Measurements from ENCODE around the gene TEX14. TPM values are rescaled to one million over a fixed set of nuclear protein-coding genes. Genes with fewer than 3 reads are reported as not detected.
A peak's percentile ranks its signal among the peaks of the same experiment; 100 is the strongest.

Gene TEX14
- total and polyA plus RNA-seq, 2 donors (not counting 3 experiments of a cell fraction or from before 2014, with no cell fraction given), result 0.10 TPM; not detected in 1

GRCh38 chr17:58532555-58532951 lies 159.3 kb downstream of the TEX14 start:
- dilution Hi-C loops (cut with MboI; ENCODE audit: extremely low pct_ligation_motif_present, low sequenced_read_pairs) (no loop called here), intact Hi-C loops (cut with micrococcal nuclease) (no loop called here)
- Histone ChIP-seq H3K4me3 (replicated peaks in 1 of 3; ENCODE audit: insufficient read depth in 1 of 3, low read depth in 1 of 3, low read length in 3 of 3) (peak overlapping the region in 1 of 3 experiments; percentile 39), H2AFZ (ENCODE audit: low read depth, low read length) (peak overlapping the region; percentile 48), H3K27ac (ENCODE audit: insufficient read depth, low read depth, low read length) (no peak overlapping the region), H3K4me2 (ENCODE audit: insufficient read depth, low read length) (peak overlapping the region; percentile 88), H3K9me1 (replicated peaks; ENCODE audit: control insufficient read depth, extremely low read depth, insufficient read depth, low read length) (no peaks in the 10 kb centered on the region), H3K79me2 (ENCODE audit: control insufficient read depth, insufficient read depth, low read length) (no peaks in the 10 kb centered on the region), H3K9ac (replicated peaks; ENCODE audit: extremely low read depth, insufficient read depth, low read length) (no peak overlapping the region), H3K36me3 (ENCODE audit: control insufficient read depth in 2 of 2, extremely low read depth in 1 of 2, insufficient read depth in 2 of 2, low read length in 2 of 2) (no peaks in the 10 kb centered on the region), H3K9me3 (replicated peaks; ENCODE audit: control insufficient read depth, insufficient read depth, low read length) (no peaks in the 10 kb centered on the region), H3K4me1 (ENCODE audit: control insufficient read depth, extremely low read depth, insufficient read depth, low read length) (peaks cover 15% of the 10 kb centered on the region), H4K20me1 (replicated peaks; ENCODE audit: control insufficient read depth, extremely low read depth, insufficient read depth, low read length) (no peaks in the 10 kb centered on the region), H3K27me3 (ENCODE audit: control insufficient read depth in 2 of 2, insufficient read depth in 2 of 2, low read length in 2 of 2) (peaks cover 3 to 5% of the 10 kb centered on the region in 2 experiments)
- POLR2A ChIA-PET, result no interaction called here
- no peak for DNase-seq (ENCODE audit: low read depth, low spot score)
- no TSS peak for BruUV-seq (replicated peaks)
- TF ChIP-seq POLR2AphosphoS5 (IDR thresholded peaks at IDR 0.05; ENCODE audit: insufficient read depth, low read depth, low read length) (no peak), GATA2 (IDR thresholded peaks at IDR 0.05; ENCODE audit: insufficient read depth, insufficient read length, low read depth, low read length) (no peak)
- CTCF ChIA-PET, result interaction anchor here (0.8 to 2.2 kb wide), 4 partner anchors 9 to 14 kb away, joined by 5 to 18 read pairs (median 8); no protein-coding TSS in a partner anchor
- no peak for FAIRE-seq

GRCh38 chr17:58531661-58532554 lies 159.9 kb downstream of the TEX14 start:
- H3K27ac ChIP-seq (ENCODE audit: insufficient read depth, low read depth, low read length), result no peak overlapping the region
- peak overlapping the region in 2 of 3 experiments; percentile 39 to 44 for H3K4me3 ChIP-seq (replicated peaks in 1 of 3; ENCODE audit: insufficient read depth in 1 of 3, low read depth in 1 of 3, low read length in 3 of 3)
- peak overlapping the region; percentile 73 for H2AFZ ChIP-seq (ENCODE audit: low read depth, low read length)
- no peak overlapping the region for H3K9ac ChIP-seq (replicated peaks; ENCODE audit: extremely low read depth, insufficient read depth, low read length)
- TF ChIP-seq JUN (IDR thresholded peaks at IDR 0.05; ENCODE audit: borderline replicate concordance, insufficient read depth, insufficient read length, low read depth), result no peak
- no peak for TF ChIP-seq MAX (IDR thresholded peaks at IDR 0.05; ENCODE audit: insufficient read depth, insufficient read length)
- no peak for TF ChIP-seq POLR2AphosphoS5 (IDR thresholded peaks at IDR 0.05; ENCODE audit: insufficient read depth, low read depth, low read length)
- no peak for TF ChIP-seq EZH2 (IDR thresholded peaks at IDR 0.05; ENCODE audit: borderline replicate concordance, low read depth, low read length, severe bottlenecking)
- TF ChIP-seq FOS (IDR thresholded peaks at IDR 0.05; ENCODE audit: borderline replicate concordance, insufficient read depth, low read length), result no peak
- TF ChIP-seq CTCF (IDR thresholded peaks at IDR 0.05; ENCODE audit: extremely low read depth in 1 of 2, insufficient read depth in 1 of 2, low read depth in 1 of 2, low read length in 2 of 2), result no peak
- TF ChIP-seq GATA2 (IDR thresholded peaks at IDR 0.05; ENCODE audit: insufficient read depth, insufficient read length, low read depth, low read length), result no peak
- TF ChIP-seq POLR2A (IDR thresholded peaks at IDR 0.05; ENCODE audit: low read depth, low read length), result no peak
- TF ChIP-seq MYC (IDR thresholded peaks at IDR 0.05; ENCODE audit: low read depth, low read length), result no peak
- H4K20me1 ChIP-seq (replicated peaks; ENCODE audit: control insufficient read depth, extremely low read depth, insufficient read depth, low read length), result no peaks in the 10 kb centered on the region
- no TSS peak for BruUV-seq (replicated peaks)
- H3K79me2 ChIP-seq (ENCODE audit: control insufficient read depth, insufficient read depth, low read length), result no peaks in the 10 kb centered on the region
- FAIRE-seq, result peak; percentile 59
- peaks cover 15% of the 10 kb centered on the region for H3K4me1 ChIP-seq (ENCODE audit: control insufficient read depth, extremely low read depth, insufficient read depth, low read length)
- ChIA-PET POLR2A (interaction anchor here (0.9 kb wide), 1 partner anchor 99 kb away, joined by 4 read pairs; no protein-coding TSS in a partner anchor), CTCF (interaction anchor here (0.6 to 2.2 kb wide), 4 partner anchors 9 to 473 kb away, joined by 3 to 18 read pairs (median 7); no protein-coding TSS in a partner anchor)
- no peaks in the 10 kb centered on the region for H3K9me3 ChIP-seq (replicated peaks; ENCODE audit: control insufficient read depth, insufficient read depth, low read length)
- dilution Hi-C loops (cut with MboI; ENCODE audit: extremely low pct_ligation_motif_present, low sequenced_read_pairs), result no loop called here
- no peaks in the 10 kb centered on the region for H3K36me3 ChIP-seq (ENCODE audit: control insufficient read depth in 2 of 2, extremely low read depth in 1 of 2, insufficient read depth in 2 of 2, low read length in 2 of 2)
- DNase-seq (ENCODE audit: low read depth, low spot score), result peak; percentile 56
- H3K27me3 ChIP-seq (ENCODE audit: control insufficient read depth in 2 of 2, insufficient read depth in 2 of 2, low read length in 2 of 2), result peaks cover 3 to 5% of the 10 kb centered on the region in 2 experiments
- H3K9me1 ChIP-seq (replicated peaks; ENCODE audit: control insufficient read depth, extremely low read depth, insufficient read depth, low read length), result no peaks in the 10 kb centered on the region
- intact Hi-C loops (cut with micrococcal nuclease), result no loop called here
- H3K4me2 ChIP-seq (ENCODE audit: insufficient read depth, low read length), result peak overlapping the region; percentile 88

Measured in endothelial cell of umbilical vein (primary cell).